ENCODE measurements around the gene HOXA10. TPM values are rescaled to one million over a fixed set of nuclear protein-coding genes. Genes with fewer than 3 reads are reported as not detected.

The HOXA10 gene
- total RNA-seq, 4 donors from 2014 or later = 4.7 to 8.9 (median 6.0) TPM

- 38% methylated on average over 44 of the region's 46 CpGs for whole genome bisulfite sequencing
- Histone ChIP-seq H3K9me3 (no peaks in the 10 kb centered on the region), H3K4me1 (peaks cover 61% of the 10 kb centered on the region), H3K27ac (no peak overlapping the region), H3K36me3 (no peaks in the 10 kb centered on the region), H3K4me3 (peak overlapping the region; percentile 25), H3K27me3 (peaks cover 98% of the 10 kb centered on the region)
- no peak for TF ChIP-seq POLR2A (IDR thresholded peaks at IDR 0.05)
- TF ChIP-seq CTCF (IDR thresholded peaks at IDR 0.05) = no peak
- no peak for TF ChIP-seq EP300 (IDR thresholded peaks at IDR 0.05)
- peak; percentile 60 to 74 for DNase-seq (ENCODE audit: low spot score in 2 of 2)
Observed at GRCh38 chr7:27187475-27188385, 13.6 kb upstream of the HOXA10 start.

- DNase-seq (ENCODE audit: low spot score in 2 of 2) = no peak
- H3K4me3 ChIP-seq = no peak overlapping the region
- peaks cover 52% of the 10 kb centered on the region for H3K4me1 ChIP-seq
- H3K36me3 ChIP-seq = no peaks in the 10 kb centered on the region
- WGBS = 74% methylated on average over 4 of the region's 4 CpGs
- TF ChIP-seq POLR2A (IDR thresholded peaks at IDR 0.05) (no peak), POLR2AphosphoS5 (IDR thresholded peaks at IDR 0.05) (no peak), CTCF (IDR thresholded peaks at IDR 0.05) (no peak), EP300 (IDR thresholded peaks at IDR 0.05) (no peak)
- H3K9me3 ChIP-seq = no peaks in the 10 kb centered on the region
- no peak overlapping the region for H3K27ac ChIP-seq
- H3K27me3 ChIP-seq = peaks cover 98% of the 10 kb centered on the region
Observed at GRCh38 chr7:27186668-27187474, 12.8 kb upstream of the HOXA10 start.

GRCh38 chr7:27185854-27186667, 11.9 kb upstream of the HOXA10 start:
- H3K36me3 ChIP-seq = no peaks in the 10 kb centered on the region
- peak overlapping the region; percentile 66 for H3K4me3 ChIP-seq
- TF ChIP-seq POLR2A (IDR thresholded peaks at IDR 0.05) (no peak), CTCF (IDR thresholded peaks at IDR 0.05) (no peak), EP300 (IDR thresholded peaks at IDR 0.05) (no peak), POLR2AphosphoS5 (IDR thresholded peaks at IDR 0.05) (no peak)
- peaks cover 52% of the 10 kb centered on the region for H3K4me1 ChIP-seq
- WGBS = 38% methylated on average over 24 of the region's 24 CpGs
- DNase-seq (ENCODE audit: low spot score in 2 of 2) = peak; percentile 62 to 81
- peaks cover 98% of the 10 kb centered on the region for H3K27me3 ChIP-seq
- H3K9me3 ChIP-seq = no peaks in the 10 kb centered on the region
- peak overlapping the region; percentile 73 for H3K27ac ChIP-seq

GRCh38 chr7:27185013-27185853, 11.1 kb upstream of the HOXA10 start, which contains the start of gene HOXA11:
Gene HOXA11, minus strand, starts transcription at chr7:27185232. Its CDS starts 88 bp downstream, at chr7:27185144.
- TF ChIP-seq POLR2AphosphoS5 (IDR thresholded peaks at IDR 0.05) (no peak), POLR2A (IDR thresholded peaks at IDR 0.05) (no peak), EP300 (IDR thresholded peaks at IDR 0.05) (no peak), CTCF (IDR thresholded peaks at IDR 0.05) (no peak)
- Histone ChIP-seq H3K4me3 (peak within 1 kb of the TSS; percentile 66), H3K27me3 (peaks cover 98% of the 10 kb centered on the region), H3K27ac (peak within 1 kb of the TSS; percentile 76), H3K36me3 (no peaks in the 10 kb centered on the region), H3K4me1 (peaks cover 55% of the 10 kb centered on the region), H3K9me3 (no peaks in the 10 kb centered on the region)
- DNase-seq (ENCODE audit: low spot score in 2 of 2) = peak; percentile 80 to 82
- WGBS = 13% methylated on average over 37 of the region's 43 CpGs
